ENCODE data around the gene SLFN12L.
"Not testable (repeated sequence)": the region's sequence is repeated elsewhere in the genome, so short reads cannot be mapped to it uniquely, and the experiment has no call there.

GRCh38 chr17:35563181-35563580, 25.7 kb upstream of the SLFN12L start:
- not testable (repeated sequence) for TF ChIP-seq CTCF (IDR thresholded peaks at IDR 0.05; ENCODE audit: low read length); EZH2 (IDR thresholded peaks at IDR 0.05; ENCODE audit: borderline replicate concordance, low read length)
